Cardiac fibroblast (primary cell): ENCODE data around the gene F12.

ENCODE experiments used
- DNase-seq, 2 donors: peaks; one replicate each; pipeline versions ENCODE4 v3.0.0 to v3.0.0-alpha.2; 2010; ENCODE audit warnings: low read depth in 2 of 2
- H3K4me3 ChIP-seq, 2 donors: replicated peaks in 1 of 2; 1 replicate in 1 of 2; 2 replicates in 1 of 2; pipeline ENCODE4 v1.5.1; 2011; ENCODE audit warnings: low read depth in 2 of 2, low read length in 2 of 2, mild to moderate bottlenecking in 2 of 2, moderate library complexity in 1 of 2
- CTCF ChIP-seq: IDR thresholded peaks from one replicate; pipeline ENCODE4 v1.5.1; 2011; ENCODE audit warnings: low read depth, mild to moderate bottlenecking, low read length, inconsistent platforms

F12 gene

GRCh38 chr5:177446200-177447065 is 37.1 kb upstream of the F12 start, which contains the start of gene PRR7:
TSS of gene PRR7 (plus strand) at chr5:177446814. CDS start at chr5:177455068, 8,254 bp downstream.
- DNase-seq = peak; percentile 55 to 66
- no peak for TF ChIP-seq CTCF
- peak within 1 kb of the TSS; percentile 60 to 64 for H3K4me3 ChIP-seq

- peak overlapping the region; percentile 60 to 64 for H3K4me3 ChIP-seq
- TF ChIP-seq CTCF = no peak
- DNase-seq = no peak
These were observed 36.5 kb upstream of the F12 start for GRCh38 chr5:177445917-177446199.

GRCh38 chr5:177445052-177445916 is 35.9 kb upstream of the F12 start:
- no peak overlapping the region for H3K4me3 ChIP-seq
- TF ChIP-seq CTCF = no peak
- no peak for DNase-seq

GRCh38 chr5:177444106-177445051 is 35.0 kb upstream of the F12 start:
- H3K4me3 ChIP-seq = no peak overlapping the region
- no peak for TF ChIP-seq CTCF
- DNase-seq = no peak

GRCh38 chr5:177443144-177443983 is 34.0 kb upstream of the F12 start:
- no peak for DNase-seq
- H3K4me3 ChIP-seq = no peak overlapping the region
- TF ChIP-seq CTCF = no peak
